GM23338 (cell line): ENCODE results near the gene ABHD14A. TPM values are rescaled to one million over a fixed set of nuclear protein-coding genes. Genes with fewer than 3 reads are reported as not detected.

Experiments
- ATAC-seq: fragments of 200-7000 bp; cut with Tn5 transposase; 3 replicates; pipeline ENCODE4 v1.9.1; 2020
- DNase-seq: peaks from one replicate; pipeline ENCODE4 v3.0.0-alpha.2; 2015; ENCODE audit warnings: low spot score
- H2AFZ ChIP-seq: fragments of 200-600 bp; sonication (generic); 2 replicates; pipeline ENCODE4 v1.8.0; 2016; ENCODE audit warnings: antibody characterized with exemption, mild to moderate bottlenecking, moderate library complexity
- H3F3A ChIP-seq: fragments of 200-600 bp; sonication (generic); replicated peaks from 2 replicates; pipeline ENCODE4 v1.8.0; 2017; ENCODE audit warnings: antibody characterized with exemption, mixed run types, low read depth
- H3K27ac ChIP-seq: fragments of 200-600 bp; sonication (generic); 2 replicates; pipeline ENCODE4 v1.6.1; 2016; ENCODE audit warnings: low read depth
- H3K27me3 ChIP-seq: fragments of 200-600 bp; sonication (generic); 2 replicates; pipeline ENCODE4 v1.8.0; 2016; ENCODE audit warnings: mild to moderate bottlenecking, mixed run types, moderate library complexity; ENCODE audit not compliant: insufficient read depth
- H3K36me3 ChIP-seq: fragments of 200-600 bp; sonication (generic); 2 replicates; pipeline ENCODE4 v1.8.0; 2016; ENCODE audit warnings: mild to moderate bottlenecking; ENCODE audit not compliant: insufficient read depth
- H3K4me1 ChIP-seq: fragments of 200-600 bp; sonication (generic); 2 replicates; pipeline ENCODE4 v1.8.0; 2016; ENCODE audit warnings: mild to moderate bottlenecking, moderate library complexity; ENCODE audit not compliant: insufficient read depth
- H3K4me2 ChIP-seq: fragments of 200-600 bp; sonication (generic); 2 replicates; pipeline ENCODE4 v1.7.1; 2017; ENCODE audit warnings: mixed run types
- H3K4me3 ChIP-seq: fragments of 200-600 bp; sonication (generic); 2 replicates; pipeline ENCODE4 v1.6.1; 2016; ENCODE audit warnings: mixed run types
- H3K79me2 ChIP-seq: fragments of 200-600 bp; sonication (generic); replicated peaks from 2 replicates; pipeline ENCODE4 v1.8.0; 2017; ENCODE audit warnings: mild to moderate bottlenecking; ENCODE audit not compliant: insufficient read depth
- H3K9me2 ChIP-seq: fragments of 200-600 bp; sonication (generic); 2 replicates; pipeline ENCODE4 v1.8.0; 2017; ENCODE audit not compliant: insufficient read depth
- H4K20me1 ChIP-seq: fragments of 200-600 bp; sonication (generic); replicated peaks from 2 replicates; pipeline ENCODE4 v1.8.0; 2017; ENCODE audit warnings: mild to moderate bottlenecking; ENCODE audit not compliant: insufficient read depth
- H3K27ac Mint-ChIP-seq: 2 replicates; pipeline ENCODE4 v1.8.0; 2020; ENCODE audit warnings: inconsistent platforms, mild to moderate bottlenecking, moderate library complexity, mixed read lengths
- H3K27me3 Mint-ChIP-seq: 3 replicates; pipeline ENCODE4 v1.8.0; 2022; ENCODE audit warnings: low read depth, mild to moderate bottlenecking, moderate library complexity, mixed read lengths, inconsistent platforms; ENCODE audit not compliant: insufficient read depth, poor library complexity
- H3K36me3 Mint-ChIP-seq: 3 replicates; pipeline ENCODE4 v1.8.0; 2021; ENCODE audit warnings: low read depth, mild to moderate bottlenecking, inconsistent platforms, moderate library complexity, mixed read lengths
- H3K4me1 Mint-ChIP-seq: 3 replicates; pipeline ENCODE4 v1.8.0; 2020; ENCODE audit warnings: mild to moderate bottlenecking, inconsistent platforms, mixed read lengths
- H3K4me3 Mint-ChIP-seq: 3 replicates; pipeline ENCODE4 v1.8.0; 2021; ENCODE audit warnings: moderate library complexity, mild to moderate bottlenecking, inconsistent platforms, mixed read lengths
- H3K9me3 Mint-ChIP-seq: 3 replicates; pipeline ENCODE4 v1.8.0; 2020; ENCODE audit warnings: moderate library complexity, mild to moderate bottlenecking, inconsistent platforms, mixed read lengths
- CREB1 ChIP-seq: fragments of 250-450 bp; sonication (Bioruptor Pico); IDR thresholded peaks from 2 replicates; pipeline ENCODE4 v1.5.0; 2020; ENCODE audit warnings: low read depth, mild to moderate bottlenecking, moderate library complexity
- ETS1 ChIP-seq: IDR thresholded peaks from 2 replicates; pipeline ENCODE4 v1.6.1; 2016; ENCODE audit warnings: antibody characterized with exemption
- EZH2 ChIP-seq: fragments of 200-600 bp; sonication (generic); IDR thresholded peaks from one replicate; pipeline ENCODE4 v1.8.0; 2017; ENCODE audit warnings: antibody characterized with exemption, mild to moderate bottlenecking, low read depth; ENCODE audit not compliant: unreplicated experiment
- EZH2phosphoT487 ChIP-seq: fragments of 200-600 bp; sonication (generic); IDR thresholded peaks from one replicate; pipeline ENCODE4 v1.8.1; 2018; ENCODE audit warnings: antibody characterized with exemption; ENCODE audit not compliant: unreplicated experiment
- JUNB ChIP-seq: IDR thresholded peaks from one replicate; pipeline ENCODE4 v1.6.1; 2016; ENCODE audit warnings: antibody characterized with exemption; ENCODE audit not compliant: unreplicated experiment
- NANOG ChIP-seq: IDR thresholded peaks from 2 replicates; pipeline ENCODE4 v1.6.1; 2016; ENCODE audit warnings: antibody characterized with exemption, borderline replicate concordance
- POLR2AphosphoS5 ChIP-seq: IDR thresholded peaks from 2 replicates; pipeline ENCODE4 v1.6.1; 2016; ENCODE audit warnings: antibody characterized with exemption, low read depth
- STAT1 ChIP-seq: IDR thresholded peaks from one replicate; pipeline ENCODE4 v1.6.1; 2016; ENCODE audit warnings: antibody characterized with exemption; ENCODE audit not compliant: unreplicated experiment
- ZNF114 ChIP-seq: fragments of 250-450 bp; sonication (Bioruptor Pico); IDR thresholded peaks from 2 replicates; pipeline ENCODE4 v1.5.0; 2020; ENCODE audit warnings: mild to moderate bottlenecking, moderate library complexity
- ZNF331 ChIP-seq: fragments of 250-450 bp; sonication (Bioruptor Pico); IDR thresholded peaks from 2 replicates; pipeline ENCODE4 v1.5.0; 2020; ENCODE audit warnings: low read depth, mild to moderate bottlenecking, moderate library complexity
- ZNF462 ChIP-seq: fragments of 250-450 bp; sonication (Bioruptor Pico); IDR thresholded peaks from 2 replicates; pipeline ENCODE4 v1.5.0; 2020; ENCODE audit warnings: mild to moderate bottlenecking, moderate library complexity
- polyA plus RNA-seq: library from polyadenylated mRNA; unstranded; fragments of >200 nt; fragmentation: Nextera tagmentation; extraction: Ambion mirVana; gene quantifications from 2 replicates; pipeline ENCODE4 v1.2.1, GENCODE V29; 2016
- total RNA-seq: library from RNA; depleted of rRNA; stranded (reverse); fragments of >200 nt; shearing (Covaris generic); gene quantifications from 2 replicates; pipeline ENCODE4 v1.2.3, GENCODE V29; 2014
- TF ChIP-seq, protein P1 (sequence below): IDR thresholded peaks from one replicate; pipeline ENCODE4 v1.6.1; 2018; ENCODE audit warnings: antibody characterized with exemption; ENCODE audit not compliant: unreplicated experiment
- TF ChIP-seq, protein P2 (sequence below), 2 experiments: fragments of 200-600 bp in 1 of 2; sonication (generic) in 1 of 2; conservative IDR thresholded peaks; 2 replicates each; pipeline versions ENCODE4 v1.5.1 to v1.6.1; 2016 to 2017; ENCODE audit warnings: antibody characterized with exemption in 2 of 2, low read depth in 2 of 2, mild to moderate bottlenecking in 2 of 2, moderate library complexity in 1 of 2

The ABHD14A gene
- total and polyA plus RNA-seq, 2 experiments from 2014 or later, result 7.8 to 12.7 TPM

- no peak overlapping the region for H3K4me2 ChIP-seq
- Mint-ChIP-seq H3K4me1 (peaks cover 7% of the 10 kb centered on the region), H3K4me3 (no peak overlapping the region), H3K9me3 (no peaks in the 10 kb centered on the region), H3K27me3 (peaks cover 19% of the 10 kb centered on the region), H3K36me3 (no peaks in the 10 kb centered on the region; the same call in 2 of the 3 replicates), H3K27ac (no peak overlapping the region)
- no peaks in the 10 kb centered on the region for H3K79me2 ChIP-seq
- ATAC-seq (no peak), DNase-seq (no peak)
- H3K36me3 ChIP-seq, result no peaks in the 10 kb centered on the region
- H3K4me3 ChIP-seq, result no peak overlapping the region
- no peaks in the 10 kb centered on the region for H3F3A ChIP-seq
- no peak overlapping the region for H3K27ac ChIP-seq
- no peaks in the 10 kb centered on the region for H4K20me1 ChIP-seq
- no peak overlapping the region for H2AFZ ChIP-seq
- peaks cover 6% of the 10 kb centered on the region; the same call in 1 of the 2 replicates for H3K9me2 ChIP-seq
- TF ChIP-seq STAT1, result no peak
- no peak for TF ChIP-seq ETS1
- no peak for TF ChIP-seq POLR2AphosphoS5
- TF ChIP-seq, protein P1, sequence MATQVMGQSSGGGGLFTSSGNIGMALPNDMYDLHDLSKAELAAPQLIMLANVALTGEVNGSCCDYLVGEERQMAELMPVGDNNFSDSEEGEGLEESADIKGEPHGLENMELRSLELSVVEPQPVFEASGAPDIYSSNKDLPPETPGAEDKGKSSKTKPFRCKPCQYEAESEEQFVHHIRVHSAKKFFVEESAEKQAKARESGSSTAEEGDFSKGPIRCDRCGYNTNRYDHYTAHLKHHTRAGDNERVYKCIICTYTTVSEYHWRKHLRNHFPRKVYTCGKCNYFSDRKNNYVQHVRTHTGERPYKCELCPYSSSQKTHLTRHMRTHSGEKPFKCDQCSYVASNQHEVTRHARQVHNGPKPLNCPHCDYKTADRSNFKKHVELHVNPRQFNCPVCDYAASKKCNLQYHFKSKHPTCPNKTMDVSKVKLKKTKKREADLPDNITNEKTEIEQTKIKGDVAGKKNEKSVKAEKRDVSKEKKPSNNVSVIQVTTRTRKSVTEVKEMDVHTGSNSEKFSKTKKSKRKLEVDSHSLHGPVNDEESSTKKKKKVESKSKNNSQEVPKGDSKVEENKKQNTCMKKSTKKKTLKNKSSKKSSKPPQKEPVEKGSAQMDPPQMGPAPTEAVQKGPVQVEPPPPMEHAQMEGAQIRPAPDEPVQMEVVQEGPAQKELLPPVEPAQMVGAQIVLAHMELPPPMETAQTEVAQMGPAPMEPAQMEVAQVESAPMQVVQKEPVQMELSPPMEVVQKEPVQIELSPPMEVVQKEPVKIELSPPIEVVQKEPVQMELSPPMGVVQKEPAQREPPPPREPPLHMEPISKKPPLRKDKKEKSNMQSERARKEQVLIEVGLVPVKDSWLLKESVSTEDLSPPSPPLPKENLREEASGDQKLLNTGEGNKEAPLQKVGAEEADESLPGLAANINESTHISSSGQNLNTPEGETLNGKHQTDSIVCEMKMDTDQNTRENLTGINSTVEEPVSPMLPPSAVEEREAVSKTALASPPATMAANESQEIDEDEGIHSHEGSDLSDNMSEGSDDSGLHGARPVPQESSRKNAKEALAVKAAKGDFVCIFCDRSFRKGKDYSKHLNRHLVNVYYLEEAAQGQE, result no peak
- no peak for TF ChIP-seq ZNF114 (CRISPR knock-in tag)
- TF ChIP-seq, protein P2, sequence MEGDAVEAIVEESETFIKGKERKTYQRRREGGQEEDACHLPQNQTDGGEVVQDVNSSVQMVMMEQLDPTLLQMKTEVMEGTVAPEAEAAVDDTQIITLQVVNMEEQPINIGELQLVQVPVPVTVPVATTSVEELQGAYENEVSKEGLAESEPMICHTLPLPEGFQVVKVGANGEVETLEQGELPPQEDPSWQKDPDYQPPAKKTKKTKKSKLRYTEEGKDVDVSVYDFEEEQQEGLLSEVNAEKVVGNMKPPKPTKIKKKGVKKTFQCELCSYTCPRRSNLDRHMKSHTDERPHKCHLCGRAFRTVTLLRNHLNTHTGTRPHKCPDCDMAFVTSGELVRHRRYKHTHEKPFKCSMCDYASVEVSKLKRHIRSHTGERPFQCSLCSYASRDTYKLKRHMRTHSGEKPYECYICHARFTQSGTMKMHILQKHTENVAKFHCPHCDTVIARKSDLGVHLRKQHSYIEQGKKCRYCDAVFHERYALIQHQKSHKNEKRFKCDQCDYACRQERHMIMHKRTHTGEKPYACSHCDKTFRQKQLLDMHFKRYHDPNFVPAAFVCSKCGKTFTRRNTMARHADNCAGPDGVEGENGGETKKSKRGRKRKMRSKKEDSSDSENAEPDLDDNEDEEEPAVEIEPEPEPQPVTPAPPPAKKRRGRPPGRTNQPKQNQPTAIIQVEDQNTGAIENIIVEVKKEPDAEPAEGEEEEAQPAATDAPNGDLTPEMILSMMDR (conservative IDR thresholded peaks at IDR 0.05; ENCODE audit: low read depth in 2 of 2), result no peak
- TF ChIP-seq JUNB, result no peak
- TF ChIP-seq EZH2phosphoT487, result no peak
- no peak for TF ChIP-seq NANOG
- no peak for TF ChIP-seq CREB1 (CRISPR knock-in tag)
- TF ChIP-seq EZH2, result no peak
- no peak for TF ChIP-seq ZNF331 (CRISPR knock-in tag)
- TF ChIP-seq ZNF462, result no peak
- no peaks in the 10 kb centered on the region for H3K27me3 ChIP-seq
- no peaks in the 10 kb centered on the region for H3K4me1 ChIP-seq
Measured at GRCh38 chr3:52012699-52013098, 37.8 kb downstream of the ABHD14A start.
